Non-pigmented ciliary epithelial cell (primary cell): ENCODE results near the gene RAB34.

ENCODE experiments used
- DNase-seq: peaks from one replicate; pipeline ENCODE4 v3.0.0-alpha.2; 2010; ENCODE audit warnings: low read depth

Gene RAB34

GRCh38 chr17:28684963-28685362 is 32.7 kb downstream of the RAB34 start:
- DNase-seq, result no peak

GRCh38 chr17:28682655-28683054 is 35.0 kb downstream of the RAB34 start:
- no peak for DNase-seq

GRCh38 chr17:28675980-28676379 is 41.7 kb downstream of the RAB34 start:
- no peak for DNase-seq

GRCh38 chr17:28675490-28675889 is 42.2 kb downstream of the RAB34 start:
- peak; percentile 6 for DNase-seq

- DNase-seq, result no peak
Measured at GRCh38 chr17:28669918-28670317, 47.8 kb downstream of the RAB34 start.

GRCh38 chr17:28667870-28668269 is 49.8 kb downstream of the RAB34 start:
- DNase-seq, result no peak

- DNase-seq, result no peak
Measured at GRCh38 chr17:28665994-28666393, 51.7 kb downstream of the RAB34 start.
